Measurements from ENCODE around the gene KRT20. TPM values are rescaled to one million over a fixed set of nuclear protein-coding genes. Genes with fewer than 3 reads are reported as not detected.

Gene KRT20
- total RNA-seq, 1 donor from 2014 or later: not detected

- Mint-ChIP-seq H3K4me3 (ENCODE audit: unreplicated experiment) (no peak overlapping the region), H3K27me3 (ENCODE audit: low read depth, unreplicated experiment) (peaks cover 3% of the 10 kb centered on the region), H3K4me1 (ENCODE audit: low read depth, unreplicated experiment) (peaks cover 26% of the 10 kb centered on the region), H3K27ac (ENCODE audit: unreplicated experiment) (peak overlapping the region; percentile 92), H3K36me3 (ENCODE audit: low read depth, unreplicated experiment) (no peaks in the 10 kb centered on the region), H3K9me3 (ENCODE audit: unreplicated experiment) (no peaks in the 10 kb centered on the region)
- Histone ChIP-seq H2AFZ (ENCODE audit: low read depth, low read length) (no peak overlapping the region), H3K4me1 (ENCODE audit: insufficient read depth, low read length) (peaks cover 28% of the 10 kb centered on the region), H3K79me2 (ENCODE audit: insufficient read depth, low read length) (no peaks in the 10 kb centered on the region), H4K20me1 (ENCODE audit: insufficient read depth, low read length) (no peaks in the 10 kb centered on the region), H3K27me3 (ENCODE audit: insufficient read depth, low read length) (no peaks in the 10 kb centered on the region), H3K9ac (ENCODE audit: low read length) (peak overlapping the region; percentile 70), H3K36me3 (ENCODE audit: insufficient read depth, low read length) (no peaks in the 10 kb centered on the region), H3K9me3 (ENCODE audit: insufficient read depth, low read depth, low read length) (no peaks in the 10 kb centered on the region), H3K4me2 (ENCODE audit: low read length) (peak overlapping the region; percentile 43), H3K4me3 (ENCODE audit: insufficient read depth, low read depth, low read length) (no peak overlapping the region), H3K27ac (ENCODE audit: low read depth, low read length) (peak overlapping the region; percentile 91)
- TF ChIP-seq EZH2 (IDR thresholded peaks at IDR 0.05; ENCODE audit: insufficient read depth, low read length): no peak
- TF ChIP-seq CTCF (IDR thresholded peaks at IDR 0.05; ENCODE audit: insufficient read depth, low read depth, low read length): no peak
- FAIRE-seq (peak; percentile 83), DNase-seq (ENCODE audit: low read depth) (peak; percentile 83)
These were observed 25.4 kb upstream of the KRT20 start for GRCh38 chr17:40910441-40910841.

- TF ChIP-seq CTCF (IDR thresholded peaks at IDR 0.05; ENCODE audit: insufficient read depth, low read depth, low read length): no peak
- TF ChIP-seq EZH2 (IDR thresholded peaks at IDR 0.05; ENCODE audit: insufficient read depth, low read length): no peak
- Histone ChIP-seq H3K4me2 (ENCODE audit: low read length) (peak overlapping the region; percentile 43), H3K79me2 (ENCODE audit: insufficient read depth, low read length) (no peaks in the 10 kb centered on the region), H3K9me3 (ENCODE audit: insufficient read depth, low read depth, low read length) (no peaks in the 10 kb centered on the region), H3K4me3 (ENCODE audit: insufficient read depth, low read depth, low read length) (no peak overlapping the region), H4K20me1 (ENCODE audit: insufficient read depth, low read length) (no peaks in the 10 kb centered on the region), H3K27ac (ENCODE audit: low read depth, low read length) (peak overlapping the region; percentile 91), H3K36me3 (ENCODE audit: insufficient read depth, low read length) (no peaks in the 10 kb centered on the region), H3K27me3 (ENCODE audit: insufficient read depth, low read length) (no peaks in the 10 kb centered on the region), H2AFZ (ENCODE audit: low read depth, low read length) (no peak overlapping the region), H3K9ac (ENCODE audit: low read length) (peak overlapping the region; percentile 70), H3K4me1 (ENCODE audit: insufficient read depth, low read length) (peaks cover 25% of the 10 kb centered on the region)
- Mint-ChIP-seq H3K27me3 (ENCODE audit: low read depth, unreplicated experiment) (peaks cover 3% of the 10 kb centered on the region), H3K36me3 (ENCODE audit: low read depth, unreplicated experiment) (no peaks in the 10 kb centered on the region), H3K27ac (ENCODE audit: unreplicated experiment) (peak overlapping the region; percentile 92), H3K4me1 (ENCODE audit: low read depth, unreplicated experiment) (peaks cover 25% of the 10 kb centered on the region), H3K4me3 (ENCODE audit: unreplicated experiment) (no peak overlapping the region), H3K9me3 (ENCODE audit: unreplicated experiment) (no peaks in the 10 kb centered on the region)
- DNase-seq (ENCODE audit: low read depth) (peak; percentile 55), FAIRE-seq (no peak)
These were observed 24.7 kb upstream of the KRT20 start for GRCh38 chr17:40909755-40910154.

- H3K9ac ChIP-seq (ENCODE audit: low read length): peak overlapping the region; percentile 70
- H3K27me3 ChIP-seq (ENCODE audit: insufficient read depth, low read length): no peaks in the 10 kb centered on the region
- H2AFZ ChIP-seq (ENCODE audit: low read depth, low read length): no peak overlapping the region
- DNase-seq (ENCODE audit: low read depth) (peak; percentile 92), FAIRE-seq (peak; percentile 95)
- no peaks in the 10 kb centered on the region for H3K36me3 ChIP-seq (ENCODE audit: insufficient read depth, low read length)
- peaks cover 3% of the 10 kb centered on the region for H3K27me3 Mint-ChIP-seq (ENCODE audit: low read depth, unreplicated experiment)
- no peaks in the 10 kb centered on the region for H3K9me3 ChIP-seq (ENCODE audit: insufficient read depth, low read depth, low read length)
- no peaks in the 10 kb centered on the region for H4K20me1 ChIP-seq (ENCODE audit: insufficient read depth, low read length)
- peak overlapping the region; percentile 92 for H3K27ac Mint-ChIP-seq (ENCODE audit: unreplicated experiment)
- H3K9me3 Mint-ChIP-seq (ENCODE audit: unreplicated experiment): no peaks in the 10 kb centered on the region
- peaks cover 21% of the 10 kb centered on the region for H3K4me1 ChIP-seq (ENCODE audit: insufficient read depth, low read length)
- TF ChIP-seq EZH2 (IDR thresholded peaks at IDR 0.05; ENCODE audit: insufficient read depth, low read length): no peak
- TF ChIP-seq CTCF (IDR thresholded peaks at IDR 0.05; ENCODE audit: insufficient read depth, low read depth, low read length): peak; percentile 88
- peak overlapping the region; percentile 91 for H3K27ac ChIP-seq (ENCODE audit: low read depth, low read length)
- no peak overlapping the region for H3K4me3 ChIP-seq (ENCODE audit: insufficient read depth, low read depth, low read length)
- H3K36me3 Mint-ChIP-seq (ENCODE audit: low read depth, unreplicated experiment): no peaks in the 10 kb centered on the region
- H3K4me1 Mint-ChIP-seq (ENCODE audit: low read depth, unreplicated experiment): peaks cover 25% of the 10 kb centered on the region
- no peak overlapping the region for H3K4me3 Mint-ChIP-seq (ENCODE audit: unreplicated experiment)
- peak overlapping the region; percentile 43 for H3K4me2 ChIP-seq (ENCODE audit: low read length)
- H3K79me2 ChIP-seq (ENCODE audit: insufficient read depth, low read length): no peaks in the 10 kb centered on the region
These were observed 24.3 kb upstream of the KRT20 start for GRCh38 chr17:40909351-40909750.

Measured in astrocyte (in vitro differentiated cells and primary cell).